HG03066 (cell line): Measurements from ENCODE around the gene CDH13.

Experiments
- ATAC-seq: cut with Tn5 transposase; IDR thresholded peaks from one replicate; pipeline ENCODE4 v1.9.1; 2021; ENCODE audit warnings: low read depth; ENCODE audit not compliant: unreplicated experiment

CDH13 gene

GRCh38 chr16:82769845-82770244 is 143.1 kb downstream of the CDH13 start:
- ATAC-seq: no peak

DNA sequence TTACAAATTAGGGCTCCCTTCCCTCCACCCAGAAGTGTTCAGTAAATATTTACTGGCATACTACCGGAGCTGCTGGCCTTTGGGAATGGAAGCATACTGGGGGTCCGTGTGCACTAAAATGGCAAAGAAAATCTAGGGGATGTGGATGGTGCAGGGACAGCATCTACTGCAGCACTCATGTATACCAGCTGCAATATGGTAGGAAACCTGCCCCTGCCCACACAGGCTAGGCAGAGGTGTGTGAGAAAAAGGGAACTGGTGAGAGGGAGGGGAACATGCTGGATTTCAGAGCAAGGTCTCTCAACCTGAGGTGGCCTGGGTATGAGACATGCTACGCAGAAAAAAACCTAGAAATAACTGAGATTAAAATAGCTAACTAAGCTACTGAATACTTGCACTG is 145.4 kb downstream of the CDH13 start:
- ATAC-seq: no peak

GRCh38 chr16:82773018-82773417 is 146.2 kb downstream of the CDH13 start:
- ATAC-seq: no peak

GRCh38 chr16:82776470-82777146 is 149.8 kb downstream of the CDH13 start:
- no peak for ATAC-seq

- ATAC-seq: no peak
Observed at GRCh38 chr16:82782715-82783251, 156.0 kb downstream of the CDH13 start.

- no peak for ATAC-seq
Observed at GRCh38 chr16:82783933-82784572, 157.3 kb downstream of the CDH13 start.

- no peak for ATAC-seq
Observed at GRCh38 chr16:82784573-82784968, 157.8 kb downstream of the CDH13 start.

GRCh38 chr16:82788225-82788624 is 161.5 kb downstream of the CDH13 start:
- no peak for ATAC-seq

GRCh38 chr16:82788919-82789318 is 162.2 kb downstream of the CDH13 start:
- no peak for ATAC-seq

DNA sequence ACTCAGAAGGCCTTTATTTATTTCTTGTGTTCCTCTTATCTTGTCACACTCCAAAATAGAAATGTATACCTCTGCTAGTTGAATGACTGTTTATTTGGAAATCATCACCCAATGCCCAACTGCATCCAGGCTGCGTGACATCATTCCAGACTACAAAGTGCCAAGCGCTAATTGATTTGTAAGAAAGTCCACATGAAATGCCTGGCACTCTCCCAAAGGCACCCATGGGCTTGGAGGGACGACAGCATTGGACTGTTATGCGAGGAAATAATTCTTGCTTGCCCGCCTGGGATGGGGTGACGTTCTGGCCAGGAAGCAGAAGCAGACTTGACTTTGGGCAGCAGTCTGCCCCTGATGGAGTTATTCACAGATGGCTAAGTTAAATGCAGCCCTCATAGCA is 165.9 kb downstream of the CDH13 start:
- no peak for ATAC-seq

DNA sequence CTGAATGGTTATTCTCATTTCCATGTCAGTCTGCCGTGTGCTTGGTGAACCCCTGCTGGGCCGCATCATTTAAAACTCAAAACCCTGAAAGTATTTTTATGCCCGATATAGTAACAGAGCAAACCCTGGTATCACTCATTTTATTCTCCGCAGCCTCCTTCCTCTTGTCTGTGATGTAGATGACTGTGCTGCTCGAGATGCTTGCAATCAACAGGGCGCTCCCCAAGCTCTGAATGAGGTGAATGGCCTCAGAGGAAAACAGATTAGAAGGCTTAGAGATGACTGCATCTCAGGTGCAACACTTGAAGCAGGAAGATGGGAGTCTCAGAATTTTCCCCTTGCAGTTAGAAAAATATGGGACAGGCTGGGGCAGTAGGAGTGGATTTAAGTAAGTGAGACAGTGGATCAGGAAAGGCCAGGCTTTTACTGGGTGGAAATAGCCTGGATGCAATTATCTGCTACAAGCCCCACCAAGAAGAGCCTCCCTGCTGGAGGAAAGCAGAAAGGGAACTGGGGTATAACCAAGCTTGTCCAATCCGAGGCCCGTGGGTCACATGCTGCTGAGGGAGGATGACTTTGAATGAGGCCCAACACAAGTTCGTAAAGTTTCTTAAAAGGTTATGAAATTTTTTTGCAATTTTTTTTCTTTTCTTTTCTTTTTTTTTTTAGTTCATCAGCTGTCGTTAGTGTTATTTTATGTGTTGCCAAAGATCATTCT is 166.9 kb downstream of the CDH13 start:
- no peak for ATAC-seq

GRCh38 chr16:82796047-82796446 is 169.3 kb downstream of the CDH13 start:
- ATAC-seq: no peak

- ATAC-seq: no peak
Observed at GRCh38 chr16:82801361-82801760, 174.6 kb downstream of the CDH13 start.

GRCh38 chr16:82805866-82806265 is 179.1 kb downstream of the CDH13 start:
- no peak for ATAC-seq

DNA sequence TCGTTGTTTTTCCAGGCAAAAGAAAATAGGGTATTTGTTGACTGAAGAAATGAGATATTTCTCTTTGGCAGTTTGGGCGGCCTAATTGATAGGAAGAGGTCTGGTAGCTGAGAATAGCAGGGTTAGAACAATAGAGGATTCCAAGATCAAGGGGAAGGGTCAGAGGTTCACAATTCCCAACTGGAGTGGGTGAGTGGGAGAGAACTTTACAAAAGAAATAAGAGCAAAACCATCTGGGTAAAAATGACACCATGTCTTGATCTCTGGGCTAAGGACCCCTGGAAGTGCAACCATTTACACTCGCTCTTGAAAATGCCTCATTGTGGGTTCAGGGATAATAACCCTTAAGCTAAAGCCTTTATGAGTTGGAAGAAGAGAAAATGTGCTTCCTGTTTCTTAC is 180.5 kb downstream of the CDH13 start:
- ATAC-seq: no peak

DNA sequence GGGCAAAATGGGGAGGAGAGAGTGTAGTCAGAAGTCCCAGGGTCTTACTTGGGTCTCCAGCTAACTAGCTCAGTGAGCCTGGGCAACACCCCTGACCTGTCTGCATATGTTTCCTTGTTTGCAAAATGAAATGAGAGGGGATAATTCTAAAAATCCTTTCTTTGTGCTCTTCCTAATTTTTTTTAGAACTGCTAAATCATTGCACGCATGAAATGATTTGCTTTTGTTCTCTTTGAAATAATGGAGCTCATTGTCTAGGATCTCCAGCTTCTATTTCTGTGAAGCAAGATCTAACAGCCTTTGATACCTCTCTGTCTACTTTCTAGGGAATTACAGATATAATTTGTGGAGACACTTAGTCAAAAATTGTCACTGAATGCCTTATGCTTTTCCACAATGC is 181.3 kb downstream of the CDH13 start:
- ATAC-seq: no peak

GRCh38 chr16:82810077-82810476 is 183.3 kb downstream of the CDH13 start:
- no peak for ATAC-seq

- no peak for ATAC-seq
Observed at GRCh38 chr16:82814059-82814458, 187.3 kb downstream of the CDH13 start.

DNA sequence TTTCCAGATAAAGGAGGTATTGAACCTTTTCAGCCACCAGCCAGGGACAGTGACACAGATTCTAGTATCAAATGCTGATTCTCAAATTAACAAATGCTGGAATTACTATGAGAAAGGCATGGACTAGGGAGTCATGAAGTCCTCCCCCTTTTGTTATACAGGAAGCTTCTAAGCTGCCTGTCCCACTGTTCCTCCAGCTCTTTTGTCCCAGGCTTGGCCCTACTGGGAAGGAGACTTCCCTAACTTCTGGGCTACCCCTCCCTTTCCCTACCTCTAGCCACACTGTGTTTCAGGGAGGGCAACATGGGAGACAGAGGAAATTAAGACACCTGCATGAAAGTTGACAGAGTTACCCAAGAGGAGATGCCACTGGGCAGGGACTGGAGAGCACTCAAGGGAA is 192.5 kb downstream of the CDH13 start:
- no peak for ATAC-seq

GRCh38 chr16:82820855-82821254 is 194.1 kb downstream of the CDH13 start:
- no peak for ATAC-seq

DNA sequence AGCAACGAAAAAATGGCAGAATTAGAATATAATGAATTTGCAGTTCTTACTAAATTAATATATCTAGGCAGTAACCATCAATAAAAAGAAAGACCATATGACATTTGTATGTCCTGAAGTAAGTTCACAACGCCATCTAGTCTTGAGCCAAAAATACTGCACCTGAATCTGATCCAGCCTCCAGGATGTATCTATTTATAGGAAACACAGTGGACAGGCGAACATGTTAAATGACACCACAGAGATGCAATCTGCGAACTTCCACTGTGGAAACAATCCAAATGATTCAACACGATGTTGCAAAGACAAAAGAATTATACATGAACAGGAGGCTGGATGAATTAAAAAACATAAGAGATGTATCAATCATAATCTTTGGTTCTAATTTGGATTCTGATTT is 197.6 kb downstream of the CDH13 start:
- no peak for ATAC-seq

DNA sequence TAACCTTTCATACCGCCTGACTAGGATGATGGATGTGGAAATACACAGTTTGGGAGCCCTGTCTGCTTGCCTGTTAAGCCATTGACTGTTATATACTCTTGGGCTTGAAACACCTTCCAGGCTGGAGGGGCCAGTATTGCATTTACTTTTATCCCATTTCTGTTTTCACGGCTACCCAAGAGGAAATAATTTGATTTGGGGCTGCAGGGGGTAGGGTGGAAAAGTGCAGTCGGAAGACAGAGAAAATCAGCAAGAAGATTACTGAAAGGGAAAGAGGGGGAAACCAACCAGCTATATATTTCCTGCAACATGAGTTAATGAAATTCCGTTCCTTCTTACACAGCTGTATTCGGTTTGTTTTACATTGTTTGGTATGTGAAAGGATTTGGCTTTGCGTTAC is 202.5 kb downstream of the CDH13 start:
- ATAC-seq: no peak
